Spleen (tissue), 7 donors: ENCODE results near the gene JPH2.

Experiments
- CTCF ChIP-seq, 11 experiments: fragments of 200-600 bp in 7 of 11; fragments of 450-650 bp in 4 of 11; sonication (generic) in 4 of 11; IDR thresholded peaks in 8 of 11; conservative IDR thresholded peaks in 3 of 11; 1 replicate in 7 of 11; 2 replicates in 4 of 11; pipeline versions ENCODE4 v1.4.0 to v1.8.0; 2016 to 2021; ENCODE audit warnings: antibody characterized with exemption in 11 of 11, inconsistent platforms in 4 of 11, mild to moderate bottlenecking in 1 of 11
- POLR2A ChIP-seq, 3 donors: fragments of 450-650 bp; IDR thresholded peaks; one replicate each; pipeline ENCODE4 v1.5.1; 2017; ENCODE audit warnings: antibody characterized with exemption in 3 of 3, mild to moderate bottlenecking in 1 of 3
- POLR2AphosphoS5 ChIP-seq, 3 donors: sonication (generic); formaldehyde crosslinking; IDR thresholded peaks; one replicate each; pipeline ENCODE4 v1.5.1; 2017; ENCODE audit warnings: antibody characterized with exemption in 3 of 3
- donor health status: DM: no; HTN: no; CAD: no; lungs with moderate emphysema.
- donor health status: DM: no; HTN: no; CAD: no.
- donor health status: DM: no; HTN: no; CAD: no.

DNA sequence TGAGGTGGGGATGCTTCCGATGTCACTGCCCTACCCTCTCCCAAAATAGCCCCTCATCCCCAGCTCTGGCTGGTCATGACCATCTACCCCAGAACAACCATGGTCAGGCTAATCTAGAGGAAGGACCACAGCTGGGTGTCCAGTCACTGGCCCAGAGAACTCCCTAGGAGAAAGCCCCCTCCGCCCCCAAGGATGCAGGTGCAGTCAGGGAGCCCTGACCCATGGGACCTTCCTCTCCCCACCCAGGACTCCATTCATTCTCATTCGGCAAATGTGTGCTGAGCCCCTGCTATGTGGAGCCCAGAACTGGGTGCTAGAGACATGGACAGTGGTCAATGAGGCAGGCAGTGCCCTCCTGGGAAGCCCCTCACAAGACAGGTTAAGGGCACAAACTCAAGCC is 60.5 kb downstream of the JPH2 start:
- TF ChIP-seq POLR2A (IDR thresholded peaks at IDR 0.05) (no peak), CTCF (IDR thresholded peaks at IDR 0.05 in 8 of 11, conservative IDR thresholded peaks at IDR 0.05 in 3 of 11) (no peak), POLR2AphosphoS5 (IDR thresholded peaks at IDR 0.05) (no peak)
